Fibroblast of skin of left quadriceps (primary cell): ENCODE data around the gene CC2D2B.
"Not testable (repeated sequence)": the region's sequence is repeated elsewhere in the genome, so short reads cannot be mapped to it uniquely, and the experiment has no call there.

ENCODE experiments used
- DNase-seq, 2 experiments: peaks; one replicate each; pipeline ENCODE4 v3.0.0-alpha.2; 2013; ENCODE audit warnings: low read depth in 2 of 2

CC2D2B gene

GRCh38 chr10:95908450-95908849 is 675 bp downstream of the CC2D2B start:
- no peak for DNase-seq

GRCh38 chr10:95909561-95909960 is 1.8 kb downstream of the CC2D2B start:
- no peak for DNase-seq

- not testable (repeated sequence) for DNase-seq
Observed at GRCh38 chr10:95916039-95916438, 8.3 kb downstream of the CC2D2B start.

GRCh38 chr10:95920798-95921426 is 13.1 kb downstream of the CC2D2B start:
- no peak for DNase-seq

GRCh38 chr10:95925033-95925432 is 17.3 kb downstream of the CC2D2B start:
- no peak for DNase-seq

- no peak for DNase-seq
Observed at GRCh38 chr10:95935429-95935828, 27.7 kb downstream of the CC2D2B start.

- no peak for DNase-seq
Observed at GRCh38 chr10:95941115-95941514, 33.3 kb downstream of the CC2D2B start.

GRCh38 chr10:95963202-95963990 is 55.6 kb downstream of the CC2D2B start:
- no peak for DNase-seq

DNA sequence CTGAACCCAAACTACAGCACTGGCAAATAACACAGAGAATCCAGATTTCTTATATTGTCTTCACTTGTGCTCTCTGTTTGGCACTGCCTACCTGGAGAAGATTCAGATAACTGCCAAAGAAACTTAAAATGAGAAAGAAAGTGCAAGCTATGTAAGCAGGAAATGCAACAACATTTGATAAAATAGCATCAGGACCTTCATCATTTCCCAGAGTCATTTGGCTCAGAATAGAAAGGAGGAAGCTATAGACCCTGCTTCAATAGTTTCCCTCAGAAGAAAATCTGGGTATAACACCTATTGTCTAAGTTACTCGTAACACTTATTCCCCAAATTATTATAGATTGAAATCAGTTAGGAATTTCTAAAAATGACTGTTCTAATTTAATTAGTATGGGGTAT is 56.2 kb downstream of the CC2D2B start:
- no peak for DNase-seq

DNA sequence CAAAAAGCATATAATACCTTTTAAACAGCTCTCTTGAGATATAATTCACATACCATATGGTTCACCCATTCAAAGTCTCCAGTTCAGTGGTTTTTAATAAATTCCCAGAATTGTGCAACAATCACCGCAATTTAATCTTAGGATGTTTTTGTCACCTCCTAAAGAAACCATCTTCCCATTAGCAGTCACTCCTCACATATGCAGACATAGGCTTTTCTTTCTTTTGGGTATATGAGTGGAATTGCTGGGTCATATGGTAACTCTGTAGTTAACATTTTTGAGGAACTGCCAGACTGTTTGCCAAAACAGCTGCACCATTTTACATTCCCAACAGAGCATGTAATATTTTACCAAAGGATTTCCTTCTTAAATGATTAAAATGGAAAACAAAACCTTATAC is 57.0 kb downstream of the CC2D2B start:
- DNase-seq, result peak; percentile 3 to 5

DNA sequence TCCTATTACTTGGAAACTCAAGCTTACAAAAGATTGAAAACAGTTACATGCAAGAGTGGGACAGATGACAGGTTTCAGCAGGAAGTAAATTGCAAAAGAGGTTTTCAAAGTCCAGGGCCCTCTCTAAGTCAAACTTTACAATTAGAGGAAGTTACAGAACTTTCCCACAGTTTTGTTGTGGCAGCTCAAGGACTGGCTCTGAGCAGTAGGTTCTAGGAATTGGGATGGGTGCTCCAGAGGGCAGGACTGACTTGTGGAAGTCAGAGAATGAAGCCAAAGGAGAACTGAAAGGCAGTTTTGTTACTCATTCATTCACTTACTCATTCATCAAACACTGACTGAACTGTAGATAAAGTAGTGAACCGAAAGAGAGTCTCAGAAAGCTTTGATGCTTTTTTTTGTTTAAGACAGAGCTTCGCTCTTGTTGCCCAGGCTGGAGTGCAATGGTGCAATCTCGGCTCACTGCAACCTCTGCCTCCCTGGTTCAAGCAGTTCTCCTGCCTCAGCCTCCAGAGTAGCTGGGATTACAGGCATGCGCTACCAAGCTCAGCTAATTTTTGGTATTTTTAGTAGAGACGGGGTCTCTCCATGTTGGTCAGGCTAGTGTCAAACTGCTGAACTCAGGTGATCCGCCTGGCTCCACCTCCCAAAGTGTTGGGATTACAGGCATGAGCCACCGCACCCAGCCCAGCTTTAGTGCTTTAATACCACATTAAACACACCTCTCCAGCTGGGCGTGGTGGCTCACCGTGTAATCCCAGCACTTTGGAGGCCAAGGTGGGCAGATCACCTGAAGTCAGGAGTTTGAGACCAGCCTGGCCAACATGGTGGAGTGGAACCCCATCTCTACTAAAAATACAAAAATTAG is 68.8 kb downstream of the CC2D2B start:
- DNase-seq, result no peak

GRCh38 chr10:95982200-95982599 is 74.4 kb downstream of the CC2D2B start:
- no peak for DNase-seq

- DNase-seq, result no peak
Observed at GRCh38 chr10:95987685-95988426, 80.1 kb downstream of the CC2D2B start.

DNA sequence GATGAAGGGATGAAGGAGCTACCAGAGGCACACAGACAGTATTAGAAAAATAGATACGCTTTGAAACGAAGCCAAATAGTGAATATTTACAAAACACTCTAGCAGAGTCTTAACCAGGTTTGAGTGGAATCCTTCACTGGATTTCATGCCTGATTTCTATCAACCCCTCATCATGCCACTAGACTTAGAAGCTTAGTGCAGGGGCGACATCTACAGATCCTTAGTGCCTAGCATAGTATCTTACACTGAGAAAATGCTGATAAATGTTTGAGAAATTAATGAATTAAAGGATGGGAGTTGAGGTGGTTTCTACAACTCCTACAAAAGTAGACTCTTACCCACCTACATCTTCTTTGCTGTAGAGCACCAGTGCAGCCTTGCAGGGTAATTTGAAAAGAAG is 80.9 kb downstream of the CC2D2B start:
- DNase-seq, result no peak

GRCh38 chr10:95994376-95994775 is 86.6 kb downstream of the CC2D2B start:
- DNase-seq, result not testable (repeated sequence)

GRCh38 chr10:95998255-95998784 is 90.5 kb downstream of the CC2D2B start:
- no peak for DNase-seq

- DNase-seq, result no peak
Observed at GRCh38 chr10:96013956-96014355, 106.2 kb downstream of the CC2D2B start.

DNA sequence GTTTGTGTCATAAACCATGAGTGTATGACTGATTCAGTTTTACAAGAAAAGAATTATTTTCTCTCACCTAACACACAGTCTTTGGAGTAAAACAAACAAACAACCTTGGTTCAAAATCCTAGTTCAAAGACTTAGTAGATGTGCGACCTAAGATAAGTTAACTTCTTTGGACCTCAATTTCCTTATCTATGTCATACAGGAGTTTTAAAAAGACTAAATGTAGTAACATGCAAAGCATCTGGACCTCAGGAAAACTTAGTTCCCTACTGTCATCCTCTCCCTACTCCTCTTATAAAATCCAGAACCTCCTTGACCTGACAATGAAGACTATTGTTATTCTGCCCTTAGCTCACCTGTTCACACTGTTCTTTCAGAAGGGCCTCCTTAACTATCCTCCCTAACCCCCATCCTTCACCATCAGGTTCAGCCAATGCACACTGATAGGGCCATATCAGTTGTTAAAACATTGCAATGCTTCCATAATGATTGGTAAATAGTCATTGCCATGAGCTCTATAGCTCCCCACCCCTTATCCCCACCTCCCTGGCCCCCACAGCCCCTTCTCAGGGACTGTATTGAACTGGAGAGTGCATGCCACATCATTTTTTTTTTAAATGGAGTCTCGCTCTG is 106.8 kb downstream of the CC2D2B start:
- DNase-seq, result no peak

DNA sequence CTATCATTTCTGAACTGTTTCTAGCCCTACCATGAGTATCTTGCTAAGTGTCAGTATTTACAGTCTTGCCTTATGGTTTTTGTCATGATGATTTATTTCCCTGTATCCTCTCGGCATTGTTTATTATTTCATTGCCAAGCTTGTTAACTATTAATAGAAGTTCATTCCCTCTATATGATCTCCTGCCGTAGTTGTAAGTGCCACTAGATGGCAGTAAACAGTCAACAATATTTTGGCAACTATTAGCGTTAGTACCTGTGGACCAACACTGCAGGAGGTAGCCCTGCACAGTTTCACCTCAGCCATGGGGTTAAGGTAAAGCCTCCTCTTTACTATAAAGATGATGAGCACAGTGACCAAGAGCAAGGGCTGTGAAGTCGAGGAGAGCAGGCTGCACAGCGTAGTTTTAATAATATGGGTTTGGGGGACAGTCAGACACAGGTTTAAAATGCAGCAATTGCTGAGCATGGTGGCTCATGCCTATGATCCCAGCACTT is 109.5 kb downstream of the CC2D2B start:
- DNase-seq, result peak; percentile 25 to 26

GRCh38 chr10:96021332-96021731 is 113.6 kb downstream of the CC2D2B start:
- no peak for DNase-seq

- DNase-seq, result no peak
Observed at GRCh38 chr10:96022739-96023138, 115.0 kb downstream of the CC2D2B start.
